ENCODE data around the gene SLC50A1.

The SLC50A1 gene

DNA sequence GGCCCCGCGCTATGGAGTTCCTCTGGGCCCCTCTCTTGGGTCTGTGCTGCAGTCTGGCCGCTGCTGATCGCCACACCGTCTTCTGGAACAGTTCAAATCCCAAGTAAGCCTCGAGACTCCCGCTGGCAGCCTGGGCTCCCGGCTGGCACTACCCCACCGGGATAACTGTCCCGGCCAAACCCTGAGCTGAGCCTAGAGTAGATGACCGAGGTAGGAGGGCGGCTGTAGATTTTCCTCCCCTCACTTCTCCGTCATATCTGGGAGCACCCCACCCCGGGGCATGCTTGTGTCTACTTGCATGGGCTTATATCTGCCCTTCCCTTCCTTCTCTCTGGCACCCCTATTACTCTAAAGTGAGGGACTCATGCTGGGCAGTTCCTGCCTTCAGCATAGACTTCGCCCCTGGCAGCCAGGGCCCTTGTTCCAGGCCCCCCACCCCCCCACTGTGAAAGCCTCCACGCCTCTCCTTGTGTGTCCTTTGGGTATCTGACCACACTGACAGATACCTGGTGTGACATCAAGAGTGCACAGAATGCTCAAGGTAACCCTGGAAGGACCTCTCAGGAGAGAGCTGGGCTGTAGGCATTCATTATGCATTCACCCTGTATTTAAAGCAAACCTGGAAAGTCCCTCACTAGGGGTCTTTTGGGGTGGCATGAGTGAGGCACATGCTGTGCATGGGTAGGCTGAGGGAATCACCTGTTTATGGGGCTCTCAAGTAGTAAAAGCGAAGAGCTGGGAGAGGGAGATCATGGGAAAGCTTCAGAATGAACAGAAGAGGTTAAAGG is 7.5 kb upstream of the SLC50A1 start:
- in situ Hi-C loops (cut with HindIII; ENCODE audit: low sequenced_read_pairs): no loop called here

DNA sequence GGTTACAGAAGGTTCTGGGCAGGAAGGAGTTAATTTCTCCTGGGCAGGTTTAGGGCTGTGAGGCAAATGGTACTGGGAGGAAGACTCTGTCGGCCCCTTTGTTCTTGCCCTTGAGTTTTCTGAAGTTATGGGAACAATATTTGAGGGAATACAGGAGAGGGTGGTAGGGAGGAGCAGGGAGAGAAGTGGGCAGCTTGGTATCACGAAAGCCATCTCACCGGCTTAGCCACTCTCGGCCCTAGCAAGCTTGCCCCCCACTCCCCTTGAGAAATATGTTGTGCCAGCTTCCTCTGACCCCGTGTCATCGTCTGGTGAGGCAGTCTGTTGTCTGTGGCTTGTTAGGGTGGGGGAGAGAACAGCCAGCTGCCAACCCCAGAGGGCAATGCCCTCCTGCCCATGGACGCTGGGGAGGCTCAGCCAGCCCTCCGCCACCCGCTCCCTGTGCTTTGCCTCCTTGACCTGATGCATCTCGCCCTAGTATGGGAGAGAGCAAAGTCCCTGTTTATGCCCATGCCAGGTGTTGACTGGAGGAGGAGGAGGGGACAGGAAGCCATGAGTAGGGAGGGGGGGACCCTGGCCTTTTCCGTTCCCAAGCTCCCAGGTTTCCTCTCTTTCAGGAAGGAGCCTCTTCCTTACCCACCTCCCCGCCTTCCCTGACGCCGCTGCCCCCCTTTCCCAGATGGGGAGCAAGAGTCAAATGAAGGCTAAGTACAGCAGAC is 6.7 kb upstream of the SLC50A1 start:
- DNase-seq (ENCODE audit: low read depth): no peak
- H3K4me3 ChIP-seq (ENCODE audit: low read depth, low read length): peak overlapping the region; percentile 46
- TF ChIP-seq, protein P1, sequence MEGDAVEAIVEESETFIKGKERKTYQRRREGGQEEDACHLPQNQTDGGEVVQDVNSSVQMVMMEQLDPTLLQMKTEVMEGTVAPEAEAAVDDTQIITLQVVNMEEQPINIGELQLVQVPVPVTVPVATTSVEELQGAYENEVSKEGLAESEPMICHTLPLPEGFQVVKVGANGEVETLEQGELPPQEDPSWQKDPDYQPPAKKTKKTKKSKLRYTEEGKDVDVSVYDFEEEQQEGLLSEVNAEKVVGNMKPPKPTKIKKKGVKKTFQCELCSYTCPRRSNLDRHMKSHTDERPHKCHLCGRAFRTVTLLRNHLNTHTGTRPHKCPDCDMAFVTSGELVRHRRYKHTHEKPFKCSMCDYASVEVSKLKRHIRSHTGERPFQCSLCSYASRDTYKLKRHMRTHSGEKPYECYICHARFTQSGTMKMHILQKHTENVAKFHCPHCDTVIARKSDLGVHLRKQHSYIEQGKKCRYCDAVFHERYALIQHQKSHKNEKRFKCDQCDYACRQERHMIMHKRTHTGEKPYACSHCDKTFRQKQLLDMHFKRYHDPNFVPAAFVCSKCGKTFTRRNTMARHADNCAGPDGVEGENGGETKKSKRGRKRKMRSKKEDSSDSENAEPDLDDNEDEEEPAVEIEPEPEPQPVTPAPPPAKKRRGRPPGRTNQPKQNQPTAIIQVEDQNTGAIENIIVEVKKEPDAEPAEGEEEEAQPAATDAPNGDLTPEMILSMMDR (IDR thresholded peaks at IDR 0.05; ENCODE audit: low read depth, low read length, missing control alignments): no peak
- in situ Hi-C loops (cut with HindIII; ENCODE audit: low sequenced_read_pairs): no loop called here

More for the DNA sequence above, 7.5 kb upstream of the SLC50A1 start:
- TF ChIP-seq, protein P1 (IDR thresholded peaks at IDR 0.05; ENCODE audit: low read depth, low read length, missing control alignments): no peak
- DNase-seq (ENCODE audit: low read depth): no peak
- H3K4me3 ChIP-seq (ENCODE audit: low read depth, low read length): peak overlapping the region; percentile 46

DNA sequence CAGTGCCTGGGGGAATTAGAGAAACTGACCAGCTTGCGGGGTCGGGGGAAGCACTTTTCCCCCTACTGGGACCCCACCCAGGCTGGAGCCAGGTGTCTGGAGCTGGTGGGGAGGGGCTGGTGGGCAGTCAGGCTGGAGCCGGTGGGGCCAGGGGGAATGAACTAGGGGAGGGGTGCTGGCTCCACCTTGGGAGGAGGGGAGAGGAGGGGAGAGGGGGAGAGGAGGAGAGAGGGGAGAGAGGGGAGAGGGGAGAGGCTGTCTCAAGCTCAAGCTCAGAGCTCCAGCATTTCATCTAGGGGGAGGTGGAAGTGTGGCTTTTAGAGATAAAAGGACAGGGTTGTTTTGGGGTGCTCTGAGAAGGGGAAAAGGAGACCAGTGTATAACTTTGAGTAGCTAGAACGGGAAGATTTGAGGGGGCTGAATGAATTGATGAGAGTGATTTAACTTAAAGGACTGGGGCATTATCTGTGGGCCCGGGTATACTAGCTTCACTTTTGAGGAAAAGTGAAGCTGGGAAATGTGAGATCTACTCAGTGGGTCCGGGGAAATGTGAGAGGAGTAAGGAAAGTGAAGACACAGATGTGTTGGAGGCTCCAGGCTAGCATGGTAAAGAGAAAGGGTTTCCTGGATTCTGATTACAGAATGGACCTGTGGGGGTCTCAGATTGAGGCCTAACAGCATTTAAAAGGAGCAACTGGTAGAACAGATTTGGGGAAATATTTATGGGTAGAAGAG is 5.2 kb upstream of the SLC50A1 start:
- no peak for DNase-seq (ENCODE audit: low read depth)
- no peak overlapping the region for H3K4me3 ChIP-seq (ENCODE audit: low read depth, low read length)
- in situ Hi-C loops (cut with HindIII; ENCODE audit: low sequenced_read_pairs): no loop called here

DNA sequence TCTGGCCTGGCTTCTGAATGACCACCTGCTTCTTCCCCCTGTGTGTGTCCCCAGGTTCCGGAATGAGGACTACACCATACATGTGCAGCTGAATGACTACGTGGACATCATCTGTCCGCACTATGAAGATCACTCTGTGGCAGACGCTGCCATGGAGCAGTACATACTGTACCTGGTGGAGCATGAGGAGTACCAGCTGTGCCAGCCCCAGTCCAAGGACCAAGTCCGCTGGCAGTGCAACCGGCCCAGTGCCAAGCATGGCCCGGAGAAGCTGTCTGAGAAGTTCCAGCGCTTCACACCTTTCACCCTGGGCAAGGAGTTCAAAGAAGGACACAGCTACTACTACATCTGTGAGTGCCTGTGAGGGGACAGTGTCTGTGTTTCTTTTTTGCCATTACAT is 4.4 kb upstream of the SLC50A1 start:
- in situ Hi-C loops (cut with HindIII; ENCODE audit: low sequenced_read_pairs): no loop called here
- TF ChIP-seq, protein P1 (IDR thresholded peaks at IDR 0.05; ENCODE audit: low read depth, low read length, missing control alignments): no peak
- no peak overlapping the region for H3K4me3 ChIP-seq (ENCODE audit: low read depth, low read length)
- no peak for DNase-seq (ENCODE audit: low read depth)

More for the DNA sequence above, 5.2 kb upstream of the SLC50A1 start:
- TF ChIP-seq, protein P1 (IDR thresholded peaks at IDR 0.05; ENCODE audit: low read depth, low read length, missing control alignments): no peak

DNA sequence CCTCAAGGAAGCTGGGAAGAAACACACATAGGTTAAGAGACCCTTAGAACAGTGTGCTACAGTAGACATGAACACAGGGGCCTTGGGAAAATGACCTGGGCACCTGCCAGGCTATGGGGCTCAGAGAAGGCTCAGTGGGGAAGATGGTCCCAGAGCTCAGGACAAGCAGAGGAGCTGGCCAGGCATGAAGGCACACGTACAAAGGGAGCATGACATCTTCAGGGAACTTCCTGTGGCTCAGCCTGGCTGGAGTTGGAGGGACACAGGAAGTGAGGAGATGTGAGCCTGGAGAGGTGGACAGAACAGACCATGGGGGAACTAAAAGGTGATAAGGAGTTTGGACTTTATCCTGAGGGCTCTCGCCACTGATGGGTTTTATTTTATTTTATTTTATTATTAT is 3.8 kb upstream of the SLC50A1 start:
- TF ChIP-seq, protein P1 (IDR thresholded peaks at IDR 0.05; ENCODE audit: low read depth, low read length, missing control alignments): no peak
- no peak overlapping the region for H3K4me3 ChIP-seq (ENCODE audit: low read depth, low read length)
- in situ Hi-C loops (cut with HindIII; ENCODE audit: low sequenced_read_pairs): no loop called here
- DNase-seq (ENCODE audit: low read depth): no peak

DNA sequence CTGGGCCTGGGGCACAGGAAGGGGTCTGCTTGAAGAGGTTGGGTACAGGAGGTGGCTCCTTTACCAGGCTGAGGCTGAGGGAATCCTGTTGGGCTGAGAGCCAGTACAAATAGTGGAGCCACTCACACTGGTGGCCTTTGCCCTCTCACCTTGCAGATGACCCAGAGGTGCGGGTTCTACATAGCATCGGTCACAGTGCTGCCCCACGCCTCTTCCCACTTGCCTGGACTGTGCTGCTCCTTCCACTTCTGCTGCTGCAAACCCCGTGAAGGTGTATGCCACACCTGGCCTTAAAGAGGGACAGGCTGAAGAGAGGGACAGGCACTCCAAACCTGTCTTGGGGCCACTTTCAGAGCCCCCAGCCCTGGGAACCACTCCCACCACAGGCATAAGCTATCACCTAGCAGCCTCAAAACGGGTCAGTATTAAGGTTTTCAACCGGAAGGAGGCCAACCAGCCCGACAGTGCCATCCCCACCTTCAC is 1.8 kb upstream of the SLC50A1 start:
- TF ChIP-seq, protein P1 (IDR thresholded peaks at IDR 0.05; ENCODE audit: low read depth, low read length, missing control alignments): no peak
- DNase-seq (ENCODE audit: low read depth): no peak
- H3K4me3 ChIP-seq (ENCODE audit: low read depth, low read length): no peak overlapping the region
- in situ Hi-C loops (cut with HindIII; ENCODE audit: low sequenced_read_pairs): no loop called here
